Loucy (cell line): ENCODE measurements around the gene LRRC25.

ENCODE experiments used
- H2AFZ ChIP-seq: fragments of 200-600 bp; sonication (generic); 2 replicates; pipeline ENCODE4 v1.6.0; 2016; ENCODE audit warnings: antibody characterized with exemption, mild to moderate bottlenecking, low read length, moderate library complexity
- H3F3A ChIP-seq: fragments of 200-600 bp; 2 replicates; pipeline ENCODE4 v1.6.0; 2016; ENCODE audit warnings: antibody characterized with exemption, low read depth, mild to moderate bottlenecking
- H3K27me3 ChIP-seq: fragments of 200-600 bp; sonication (generic); 2 replicates; pipeline ENCODE4 v1.6.1; 2014; ENCODE audit warnings: low read length, mild to moderate bottlenecking; ENCODE audit not compliant: insufficient read depth, poor library complexity, severe bottlenecking
- H3K36me3 ChIP-seq: fragments of 200-600 bp; sonication (generic); 2 replicates; pipeline ENCODE4 v1.6.1; 2016; ENCODE audit warnings: low read length; ENCODE audit not compliant: insufficient read depth
- H3K4me1 ChIP-seq: fragments of 200-600 bp; sonication (generic); 2 replicates; pipeline ENCODE4 v1.5.1; 2014; ENCODE audit warnings: low read length, mild to moderate bottlenecking; ENCODE audit not compliant: insufficient read depth, poor library complexity, severe bottlenecking
- H3K4me2 ChIP-seq: fragments of 200-600 bp; sonication (generic); 2 replicates; pipeline ENCODE4 v1.6.0; 2014; ENCODE audit warnings: antibody characterized with exemption, low read length, low read depth, mild to moderate bottlenecking; ENCODE audit not compliant: poor library complexity, severe bottlenecking
- H3K4me3 ChIP-seq: fragments of 200-600 bp; sonication (generic); 2 replicates; pipeline ENCODE4 v1.5.1; 2014; ENCODE audit warnings: low read length, mild to moderate bottlenecking, mixed read lengths; ENCODE audit not compliant: poor library complexity, severe bottlenecking
- H3K79me2 ChIP-seq: fragments of 200-600 bp; sonication (generic); 2 replicates; pipeline ENCODE4 v1.6.1; 2014; ENCODE audit warnings: low read length; ENCODE audit not compliant: insufficient read depth
- H3K9ac ChIP-seq: fragments of 200-600 bp; sonication (generic); 2 replicates; pipeline ENCODE4 v1.6.0; 2014; ENCODE audit warnings: mild to moderate bottlenecking, low read depth, low read length, moderate library complexity; ENCODE audit not compliant: poor library complexity, severe bottlenecking
- H3K9me2 ChIP-seq: fragments of 200-600 bp; sonication (generic); replicated peaks from 2 replicates; pipeline ENCODE4 v1.6.1; 2016; ENCODE audit warnings: low read depth, low read length, mixed read lengths
- H3K9me3 ChIP-seq: fragments of 200-600 bp; sonication (generic); 2 replicates; pipeline ENCODE4 v1.6.1; 2014; ENCODE audit warnings: mild to moderate bottlenecking, antibody characterized with exemption, low read length, low read depth; ENCODE audit not compliant: insufficient read depth
- H4K20me1 ChIP-seq: fragments of 200-600 bp; sonication (generic); 2 replicates; pipeline ENCODE4 v1.6.0; 2014; ENCODE audit warnings: antibody characterized with exemption, low read length, mild to moderate bottlenecking; ENCODE audit not compliant: insufficient read depth, poor library complexity, severe bottlenecking
- CTCF ChIP-seq: fragments of 200-600 bp; sonication (generic); conservative IDR thresholded peaks from 2 replicates; pipeline ENCODE4 v1.5.1; 2014; ENCODE audit warnings: mild to moderate bottlenecking, antibody characterized with exemption, low read length
- EZH2phosphoT487 ChIP-seq: fragments of 200-600 bp; IDR thresholded peaks from 2 replicates; pipeline ENCODE4 v1.6.1; 2018; ENCODE audit warnings: antibody characterized with exemption, mild to moderate bottlenecking, moderate library complexity, borderline replicate concordance

Gene LRRC25

GRCh38 chr19:18434411-18435175, 37.2 kb upstream of the LRRC25 start:
- H3K4me2 ChIP-seq: no peak overlapping the region
- H3K4me3 ChIP-seq: no peak overlapping the region
- no peaks in the 10 kb centered on the region for H3K9me2 ChIP-seq
- no peaks in the 10 kb centered on the region for H3K9me3 ChIP-seq
- H3K36me3 ChIP-seq: no peaks in the 10 kb centered on the region
- H4K20me1 ChIP-seq: no peaks in the 10 kb centered on the region
- H3K4me1 ChIP-seq: peaks cover 18% of the 10 kb centered on the region
- no peaks in the 10 kb centered on the region for H3K27me3 ChIP-seq
- H2AFZ ChIP-seq: no peak overlapping the region
- peaks cover 4% of the 10 kb centered on the region; the same call in 1 of the 2 replicates for H3F3A ChIP-seq
- no peak overlapping the region for H3K9ac ChIP-seq
- peaks cover 6% of the 10 kb centered on the region; the same call in 1 of the 2 replicates for H3K79me2 ChIP-seq
- no peak for TF ChIP-seq EZH2phosphoT487
- TF ChIP-seq CTCF: no peak

GRCh38 chr19:18433735-18434398, 36.4 kb upstream of the LRRC25 start:
- no peak overlapping the region for H3K4me2 ChIP-seq
- TF ChIP-seq EZH2phosphoT487 (no peak), CTCF (no peak)
- H3K9ac ChIP-seq: no peak overlapping the region
- no peaks in the 10 kb centered on the region for H3F3A ChIP-seq
- H3K36me3 ChIP-seq: no peaks in the 10 kb centered on the region
- H3K9me2 ChIP-seq: no peaks in the 10 kb centered on the region
- H3K27me3 ChIP-seq: no peaks in the 10 kb centered on the region
- H3K4me3 ChIP-seq: no peak overlapping the region
- peaks cover 6% of the 10 kb centered on the region; the same call in 1 of the 2 replicates for H3K79me2 ChIP-seq
- H2AFZ ChIP-seq: no peak overlapping the region
- peaks cover 22% of the 10 kb centered on the region for H3K4me1 ChIP-seq
- no peaks in the 10 kb centered on the region for H3K9me3 ChIP-seq
- no peaks in the 10 kb centered on the region for H4K20me1 ChIP-seq

GRCh38 chr19:18433015-18433691, 35.7 kb upstream of the LRRC25 start:
- H3K9ac ChIP-seq: peak overlapping the region; percentile 46
- no peaks in the 10 kb centered on the region for H3K27me3 ChIP-seq
- H3K4me1 ChIP-seq: peaks cover 25% of the 10 kb centered on the region
- H4K20me1 ChIP-seq: peaks cover 6% of the 10 kb centered on the region
- H3K9me3 ChIP-seq: no peaks in the 10 kb centered on the region
- no peak overlapping the region for H3K4me2 ChIP-seq
- TF ChIP-seq CTCF (no peak), EZH2phosphoT487 (no peak)
- no peaks in the 10 kb centered on the region for H3K36me3 ChIP-seq
- no peaks in the 10 kb centered on the region for H3K9me2 ChIP-seq
- peaks cover 6% of the 10 kb centered on the region; the same call in 1 of the 2 replicates for H3K79me2 ChIP-seq
- no peak overlapping the region for H2AFZ ChIP-seq
- no peaks in the 10 kb centered on the region for H3F3A ChIP-seq
- peak overlapping the region; percentile 52 for H3K4me3 ChIP-seq
